Neural cell (in vitro differentiated cells): Measurements from ENCODE around the gene MYBBP1A. TPM values are rescaled to one million over a fixed set of nuclear protein-coding genes. Genes with fewer than 3 reads are reported as not detected.

Experiments used
- polyA plus RNA-seq: library from polyadenylated mRNA; depleted of rRNA; stranded (reverse); fragments of >200 nt; gene quantifications from 2 replicates; pipeline ENCODE4 v1.2.3, GENCODE V29; 2014

MYBBP1A gene
- polyA plus RNA-seq, 1 donor from 2014 or later = 15.6 TPM

Other genes with a start within 250 kb of the MYBBP1A start
- 65.8 and 67.4 TPM in 2 replicates for gene UBE2G1, start 188.7 kb downstream of the MYBBP1A start, polyA plus RNA-seq
- not detected in 2 replicates for gene SPNS3, start 121.4 kb downstream of the MYBBP1A start, polyA plus RNA-seq
- gene SPNS2, start 56.5 kb downstream of the MYBBP1A start, polyA plus RNA-seq = 39.7 and 57.5 TPM in 2 replicates
- not detected in 2 replicates for gene GGT6, start 5.2 kb upstream of the MYBBP1A start, polyA plus RNA-seq
- gene SMTNL2, start 29.1 kb upstream of the MYBBP1A start, polyA plus RNA-seq = 0.54 and 0.81 TPM in 2 replicates
- gene ALOX15, start 86.3 kb upstream of the MYBBP1A start, polyA plus RNA-seq = 0.12 and 0.16 TPM in 2 replicates
- 15.9 and 24.7 TPM in 2 replicates for gene PELP1, start 148.8 kb upstream of the MYBBP1A start, polyA plus RNA-seq
- 28.3 and 34.1 TPM in 2 replicates for gene ARRB2, start 155.2 kb upstream of the MYBBP1A start, polyA plus RNA-seq
- 17.2 and 20.5 TPM in 2 replicates for gene MED11, start 176.0 kb upstream of the MYBBP1A start, polyA plus RNA-seq
- not detected in 2 replicates for gene ZMYND15, start 184.4 kb upstream of the MYBBP1A start, polyA plus RNA-seq
- not detected in 2 replicates for gene CXCL16, start 184.5 kb upstream of the MYBBP1A start, polyA plus RNA-seq
- gene TM4SF5, start 216.5 kb upstream of the MYBBP1A start, polyA plus RNA-seq = not detected in 2 replicates
- 1.6 TPM in 1 of 2 replicates, not detected in the other for gene VMO1, start 231.0 kb upstream of the MYBBP1A start, polyA plus RNA-seq
- 2.6 TPM in 1 of 2 replicates, not detected in the other for gene GLTPD2, start 233.6 kb upstream of the MYBBP1A start, polyA plus RNA-seq
- gene PSMB6, start 240.8 kb upstream of the MYBBP1A start, polyA plus RNA-seq = 175 and 194 TPM in 2 replicates